ENCODE results near the gene TPGS1.
A peak's percentile ranks its signal among the peaks of the same experiment; 100 is the strongest.

Gene TPGS1

GRCh38 chr19:494171-495080, 12.9 kb upstream of the TPGS1 start:
- TF ChIP-seq, protein P1, sequence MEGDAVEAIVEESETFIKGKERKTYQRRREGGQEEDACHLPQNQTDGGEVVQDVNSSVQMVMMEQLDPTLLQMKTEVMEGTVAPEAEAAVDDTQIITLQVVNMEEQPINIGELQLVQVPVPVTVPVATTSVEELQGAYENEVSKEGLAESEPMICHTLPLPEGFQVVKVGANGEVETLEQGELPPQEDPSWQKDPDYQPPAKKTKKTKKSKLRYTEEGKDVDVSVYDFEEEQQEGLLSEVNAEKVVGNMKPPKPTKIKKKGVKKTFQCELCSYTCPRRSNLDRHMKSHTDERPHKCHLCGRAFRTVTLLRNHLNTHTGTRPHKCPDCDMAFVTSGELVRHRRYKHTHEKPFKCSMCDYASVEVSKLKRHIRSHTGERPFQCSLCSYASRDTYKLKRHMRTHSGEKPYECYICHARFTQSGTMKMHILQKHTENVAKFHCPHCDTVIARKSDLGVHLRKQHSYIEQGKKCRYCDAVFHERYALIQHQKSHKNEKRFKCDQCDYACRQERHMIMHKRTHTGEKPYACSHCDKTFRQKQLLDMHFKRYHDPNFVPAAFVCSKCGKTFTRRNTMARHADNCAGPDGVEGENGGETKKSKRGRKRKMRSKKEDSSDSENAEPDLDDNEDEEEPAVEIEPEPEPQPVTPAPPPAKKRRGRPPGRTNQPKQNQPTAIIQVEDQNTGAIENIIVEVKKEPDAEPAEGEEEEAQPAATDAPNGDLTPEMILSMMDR (IDR thresholded peaks at IDR 0.05; ENCODE audit: extremely low read depth, missing control alignments): no peak
- no peak for DNase-seq (ENCODE audit: low spot score)

- DNase-seq (ENCODE audit: low spot score): no peak
- TF ChIP-seq, protein P1 (IDR thresholded peaks at IDR 0.05; ENCODE audit: extremely low read depth, missing control alignments): no peak
Measured at GRCh38 chr19:495081-495401, 12.3 kb upstream of the TPGS1 start.

GRCh38 chr19:495402-496111, 11.7 kb upstream of the TPGS1 start:
- TF ChIP-seq, protein P1 (IDR thresholded peaks at IDR 0.05; ENCODE audit: extremely low read depth, missing control alignments): peak; percentile 68
- DNase-seq (ENCODE audit: low spot score): no peak

DNA sequence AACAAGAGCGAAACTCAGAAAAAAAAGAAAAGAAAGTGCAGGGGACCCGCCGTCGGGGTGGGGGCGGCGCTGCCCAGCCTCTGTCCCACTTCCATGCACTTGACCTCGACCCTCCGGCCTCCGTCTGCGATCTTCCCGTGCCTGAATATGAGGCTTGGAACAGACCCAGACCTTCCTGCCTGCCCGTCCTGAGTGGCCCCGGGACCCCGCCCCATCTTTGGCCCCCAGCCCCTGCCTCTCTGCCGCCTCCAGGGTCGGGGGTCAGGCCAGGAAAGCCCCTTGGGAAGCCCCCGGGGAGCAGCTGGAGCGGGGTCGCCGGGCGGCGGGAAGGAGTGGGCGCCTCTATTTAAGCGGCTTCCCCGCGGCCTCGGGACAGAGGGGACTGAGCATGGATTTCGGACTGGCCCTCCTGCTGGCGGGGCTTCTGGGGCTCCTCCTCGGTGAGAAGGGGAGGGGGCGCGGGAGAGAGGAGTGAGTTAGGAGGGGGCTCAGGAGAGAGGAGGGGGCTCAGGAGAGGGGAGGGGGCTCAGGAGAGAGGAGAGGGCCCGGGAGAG, 11.1 kb upstream of the TPGS1 start, which contains the start of gene MADCAM1:
Gene MADCAM1 (plus strand): TSS at position 375 of the 554 bp plus-strand sequence. CDS start 14 bp downstream, at position 389.
- TF ChIP-seq, protein P1 (IDR thresholded peaks at IDR 0.05; ENCODE audit: extremely low read depth, missing control alignments): no peak
- no peak for DNase-seq (ENCODE audit: low spot score)

GRCh38 chr19:496986-497385, 10.3 kb upstream of the TPGS1 start:
- no peak for DNase-seq (ENCODE audit: low spot score)
- TF ChIP-seq, protein P1 (IDR thresholded peaks at IDR 0.05; ENCODE audit: extremely low read depth, missing control alignments): no peak

- no peak for DNase-seq (ENCODE audit: low spot score)
- TF ChIP-seq, protein P1 (IDR thresholded peaks at IDR 0.05; ENCODE audit: extremely low read depth, missing control alignments): no peak
Measured at GRCh38 chr19:497491-497868, 9.8 kb upstream of the TPGS1 start.

Data from GM20000 (cell line).